ENCODE data around the gene PTPRA. TPM values are rescaled to one million over a fixed set of nuclear protein-coding genes. Genes with fewer than 3 reads are reported as not detected.

PTPRA gene
- total and polyA plus RNA-seq, 10 of the 15 experiments (the other 5 are each of a cell fraction or from before 2014, with no cell fraction given), result 3.9 to 62.1 (median 34.6) TPM

- TF ChIP-seq BCL3 (IDR thresholded peaks at IDR 0.05; ENCODE audit: borderline replicate concordance, insufficient read depth, low read depth, low read length, poor library complexity, severe bottlenecking) (no peak), RELB (IDR thresholded peaks at IDR 0.05; ENCODE audit: low read depth) (peak; percentile 56), IKZF1 (conservative IDR thresholded peaks at IDR 0.05) (peak; percentile 5; the same call in 1 of the 2 replicates), NR2C1 (IDR thresholded peaks at IDR 0.05) (0 out of 2 replicates have a peak, but pooled peaks have one; percentile 30), NFIC (IDR thresholded peaks at IDR 0.05; ENCODE audit: low read depth, low read length) (0 out of 2 replicates have a peak, but pooled peaks have one; percentile 43), ELK1 (IDR thresholded peaks at IDR 0.05; ENCODE audit: low read depth, low read length) (no peak), CBX3 (IDR thresholded peaks at IDR 0.05; ENCODE audit: borderline replicate concordance, low read depth) (no peak), EED (IDR thresholded peaks at IDR 0.05; ENCODE audit: low read depth) (no peak), ZBTB33 (IDR thresholded peaks at IDR 0.05) (no peak), DPF2 (IDR thresholded peaks at IDR 0.05) (peak; percentile 70), POLR2A (IDR thresholded peaks at IDR 0.05; ENCODE audit: low read depth, low read length) (no peak), SREBF1 (IDR thresholded peaks at IDR 0.05; ENCODE audit: low read length) (no peak), IRF4 (IDR thresholded peaks at IDR 0.05; ENCODE audit: low read depth, low read length) (peak; percentile 65; the same call in 1 of the 2 replicates), SMAD5 (IDR thresholded peaks at IDR 0.05; ENCODE audit: low read depth) (no peak), ATF7 (IDR thresholded peaks at IDR 0.05; ENCODE audit: low read depth) (peak; percentile 53), ZNF24 (IDR thresholded peaks at IDR 0.05) (peak; percentile 39; the same call in 1 of the 2 replicates), PBX3 (IDR thresholded peaks at IDR 0.05; ENCODE audit: insufficient replicate concordance, low read depth, low read length) (no peak), CREM (IDR thresholded peaks at IDR 0.05; ENCODE audit: low read depth) (peak; percentile 47; the same call in 1 of the 2 replicates), ZNF217 (IDR thresholded peaks at IDR 0.05) (0 out of 2 replicates have a peak, but pooled peaks have one; percentile 33), MXI1 (IDR thresholded peaks at IDR 0.05; ENCODE audit: low read depth, low read length) (no peak)
- TF ChIP-seq, protein P1, sequence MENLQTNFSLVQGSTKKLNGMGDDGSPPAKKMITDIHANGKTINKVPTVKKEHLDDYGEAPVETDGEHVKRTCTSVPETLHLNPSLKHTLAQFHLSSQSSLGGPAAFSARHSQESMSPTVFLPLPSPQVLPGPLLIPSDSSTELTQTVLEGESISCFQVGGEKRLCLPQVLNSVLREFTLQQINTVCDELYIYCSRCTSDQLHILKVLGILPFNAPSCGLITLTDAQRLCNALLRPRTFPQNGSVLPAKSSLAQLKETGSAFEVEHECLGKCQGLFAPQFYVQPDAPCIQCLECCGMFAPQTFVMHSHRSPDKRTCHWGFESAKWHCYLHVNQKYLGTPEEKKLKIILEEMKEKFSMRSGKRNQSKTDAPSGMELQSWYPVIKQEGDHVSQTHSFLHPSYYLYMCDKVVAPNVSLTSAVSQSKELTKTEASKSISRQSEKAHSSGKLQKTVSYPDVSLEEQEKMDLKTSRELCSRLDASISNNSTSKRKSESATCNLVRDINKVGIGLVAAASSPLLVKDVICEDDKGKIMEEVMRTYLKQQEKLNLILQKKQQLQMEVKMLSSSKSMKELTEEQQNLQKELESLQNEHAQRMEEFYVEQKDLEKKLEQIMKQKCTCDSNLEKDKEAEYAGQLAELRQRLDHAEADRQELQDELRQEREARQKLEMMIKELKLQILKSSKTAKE (IDR thresholded peaks at IDR 0.05; ENCODE audit: low read depth, poor library complexity, severe bottlenecking), result peak; percentile 83
Measured at GRCh38 chr20:2984028-2984501, 110.8 kb downstream of the PTPRA start (continued).
